GM19043 (cell line): Measurements from ENCODE around the gene KISS1.

ENCODE experiments used
- ATAC-seq: cut with Tn5 transposase; IDR thresholded peaks from one replicate; pipeline ENCODE4 v1.9.1; 2021; ENCODE audit warnings: low read depth; ENCODE audit not compliant: unreplicated experiment

The KISS1 gene

GRCh38 chr1:204219971-204220616, 23.8 kb upstream of the KISS1 start:
- ATAC-seq, result no peak

GRCh38 chr1:204218552-204218951, 22.3 kb upstream of the KISS1 start:
- ATAC-seq, result no peak

GRCh38 chr1:204217648-204218000, 21.3 kb upstream of the KISS1 start:
- ATAC-seq, result no peak

- ATAC-seq, result no peak
Observed at GRCh38 chr1:204216880-204217647, 20.8 kb upstream of the KISS1 start.

GRCh38 chr1:204216236-204216635, 19.9 kb upstream of the KISS1 start:
- no peak for ATAC-seq

- no peak for ATAC-seq
Observed at GRCh38 chr1:204213668-204214662, 17.7 kb upstream of the KISS1 start, which contains the start of gene GOLT1A. Gene GOLT1A, minus strand, starts transcription at chr1:204213988. Its CDS starts 82 bp downstream, at chr1:204213906.

GRCh38 chr1:204212715-204213114, 16.4 kb upstream of the KISS1 start:
- no peak for ATAC-seq

GRCh38 chr1:204211046-204211445, 14.8 kb upstream of the KISS1 start:
- no peak for ATAC-seq

- no peak for ATAC-seq
Observed at GRCh38 chr1:204207136-204207616, 10.9 kb upstream of the KISS1 start.

- no peak for ATAC-seq
Observed at GRCh38 chr1:204206121-204206520, 9.8 kb upstream of the KISS1 start.

GRCh38 chr1:204205486-204205885, 9.2 kb upstream of the KISS1 start:
- ATAC-seq, result no peak

GRCh38 chr1:204204944-204205343, 8.7 kb upstream of the KISS1 start:
- ATAC-seq, result no peak

- no peak for ATAC-seq
Observed at GRCh38 chr1:204203206-204203767, 7.0 kb upstream of the KISS1 start.

GRCh38 chr1:204202481-204202880, 6.2 kb upstream of the KISS1 start:
- ATAC-seq, result no peak

- no peak for ATAC-seq
Observed at GRCh38 chr1:204201348-204202040, 5.2 kb upstream of the KISS1 start.

- ATAC-seq, result no peak
Observed at GRCh38 chr1:204199579-204199978, 3.3 kb upstream of the KISS1 start.

GRCh38 chr1:204198348-204199340, 2.4 kb upstream of the KISS1 start:
- no peak for ATAC-seq

GRCh38 chr1:204197068-204197467, 777 bp upstream of the KISS1 start:
- ATAC-seq, result no peak

- no peak for ATAC-seq
Observed at GRCh38 chr1:204194771-204195170, 1.5 kb downstream of the KISS1 start.
